ENCODE measurements around the gene CAP2. TPM values are rescaled to one million over a fixed set of nuclear protein-coding genes. Genes with fewer than 3 reads are reported as not detected.

Gene CAP2
- total and polyA plus RNA-seq, 9 of the 15 experiments (the other 6 are each of a cell fraction or from before 2014, with no cell fraction given): not detected

DNA sequence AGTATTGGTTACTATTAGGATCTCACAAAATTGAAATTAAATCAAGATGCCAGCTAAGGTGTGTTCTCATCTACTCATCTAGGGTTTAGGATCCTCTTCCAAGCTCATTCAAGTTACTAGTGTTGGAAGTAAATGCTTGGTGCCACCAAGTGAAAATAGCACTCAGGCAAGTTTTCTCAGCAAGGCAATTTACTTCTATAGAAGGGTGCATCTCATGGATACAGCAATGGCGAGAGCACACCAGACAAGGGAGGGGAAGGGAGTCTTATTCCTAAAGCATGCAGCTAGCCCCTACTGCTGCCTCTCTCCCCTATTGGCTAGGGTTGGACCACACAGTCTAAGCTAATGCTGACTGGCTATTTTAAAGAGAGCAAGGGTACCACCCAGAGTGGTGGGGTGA lies 183.7 kb downstream of the CAP2 start (continued):
- TF ChIP-seq, protein P1, sequence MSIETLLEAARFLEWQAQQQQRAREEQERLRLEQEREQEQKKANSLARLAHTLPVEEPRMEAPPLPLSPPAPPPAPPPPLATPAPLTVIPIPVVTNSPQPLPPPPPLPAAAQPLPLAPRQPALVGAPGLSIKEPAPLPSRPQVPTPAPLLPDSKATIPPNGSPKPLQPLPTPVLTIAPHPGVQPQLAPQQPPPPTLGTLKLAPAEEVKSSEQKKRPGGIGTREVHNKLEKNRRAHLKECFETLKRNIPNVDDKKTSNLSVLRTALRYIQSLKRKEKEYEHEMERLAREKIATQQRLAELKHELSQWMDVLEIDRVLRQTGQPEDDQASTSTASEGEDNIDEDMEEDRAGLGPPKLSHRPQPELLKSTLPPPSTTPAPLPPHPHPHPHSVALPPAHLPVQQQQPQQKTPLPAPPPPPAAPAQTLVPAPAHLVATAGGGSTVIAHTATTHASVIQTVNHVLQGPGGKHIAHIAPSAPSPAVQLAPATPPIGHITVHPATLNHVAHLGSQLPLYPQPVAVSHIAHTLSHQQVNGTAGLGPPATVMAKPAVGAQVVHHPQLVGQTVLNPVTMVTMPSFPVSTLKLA (conservative IDR thresholded peaks at IDR 0.05): no peak
- TF ChIP-seq NEUROD1 (IDR thresholded peaks at IDR 0.05; ENCODE audit: borderline replicate concordance, low read depth, low read length, partially characterized antibody) (no peak), ZNF75A (CRISPR knock-in tag; IDR thresholded peaks at IDR 0.05) (no peak), MYNN (IDR thresholded peaks at IDR 0.05) (no peak), MYNN (CRISPR knock-in tag; IDR thresholded peaks at IDR 0.05) (no peak), MIER1 (IDR thresholded peaks at IDR 0.05; ENCODE audit: low read depth) (no peak), NFIC (IDR thresholded peaks at IDR 0.05) (no peak), RFX1 (IDR thresholded peaks at IDR 0.05) (no peak), ETV6 (IDR thresholded peaks at IDR 0.05; ENCODE audit: borderline replicate concordance in 1 of 2, low read depth in 2 of 2, low read length in 1 of 2) (no peak), ETV6 (CRISPR knock-in tag; IDR thresholded peaks at IDR 0.05; ENCODE audit: borderline replicate concordance) (no peak), ZNF444 (CRISPR knock-in tag; IDR thresholded peaks at IDR 0.05) (no peak), TAL1 (IDR thresholded peaks at IDR 0.05) (no peak), NCOA2 (IDR thresholded peaks at IDR 0.05; ENCODE audit: partially characterized antibody in 2 of 2) (no peak), ARID2 (IDR thresholded peaks at IDR 0.05) (no peak), SMAD4 (CRISPR knock-in tag; conservative IDR thresholded peaks at IDR 0.05) (no peak), SRF (CRISPR knock-in tag; IDR thresholded peaks at IDR 0.05) (no peak), ZNF316 (IDR thresholded peaks at IDR 0.05) (0 out of 2 replicates have a peak, but pooled peaks have one; percentile 8), KDM5B (IDR thresholded peaks at IDR 0.05; ENCODE audit: insufficient replicate concordance, low read depth, low read length) (no peak), IRF2 (CRISPR knock-in tag; IDR thresholded peaks at IDR 0.05) (no peak), TRIM28 (IDR thresholded peaks at IDR 0.05) (peak; percentile 82), FIP1L1 (IDR thresholded peaks at IDR 0.05; ENCODE audit: low read depth, low read length, poor library complexity, severe bottlenecking) (no peak)
- TF ChIP-seq, protein P2, sequence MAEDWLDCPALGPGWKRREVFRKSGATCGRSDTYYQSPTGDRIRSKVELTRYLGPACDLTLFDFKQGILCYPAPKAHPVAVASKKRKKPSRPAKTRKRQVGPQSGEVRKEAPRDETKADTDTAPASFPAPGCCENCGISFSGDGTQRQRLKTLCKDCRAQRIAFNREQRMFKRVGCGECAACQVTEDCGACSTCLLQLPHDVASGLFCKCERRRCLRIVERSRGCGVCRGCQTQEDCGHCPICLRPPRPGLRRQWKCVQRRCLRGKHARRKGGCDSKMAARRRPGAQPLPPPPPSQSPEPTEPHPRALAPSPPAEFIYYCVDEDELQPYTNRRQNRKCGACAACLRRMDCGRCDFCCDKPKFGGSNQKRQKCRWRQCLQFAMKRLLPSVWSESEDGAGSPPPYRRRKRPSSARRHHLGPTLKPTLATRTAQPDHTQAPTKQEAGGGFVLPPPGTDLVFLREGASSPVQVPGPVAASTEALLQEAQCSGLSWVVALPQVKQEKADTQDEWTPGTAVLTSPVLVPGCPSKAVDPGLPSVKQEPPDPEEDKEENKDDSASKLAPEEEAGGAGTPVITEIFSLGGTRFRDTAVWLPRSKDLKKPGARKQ (CRISPR knock-in tag; IDR thresholded peaks at IDR 0.05): no peak
- TF ChIP-seq, protein P3, sequence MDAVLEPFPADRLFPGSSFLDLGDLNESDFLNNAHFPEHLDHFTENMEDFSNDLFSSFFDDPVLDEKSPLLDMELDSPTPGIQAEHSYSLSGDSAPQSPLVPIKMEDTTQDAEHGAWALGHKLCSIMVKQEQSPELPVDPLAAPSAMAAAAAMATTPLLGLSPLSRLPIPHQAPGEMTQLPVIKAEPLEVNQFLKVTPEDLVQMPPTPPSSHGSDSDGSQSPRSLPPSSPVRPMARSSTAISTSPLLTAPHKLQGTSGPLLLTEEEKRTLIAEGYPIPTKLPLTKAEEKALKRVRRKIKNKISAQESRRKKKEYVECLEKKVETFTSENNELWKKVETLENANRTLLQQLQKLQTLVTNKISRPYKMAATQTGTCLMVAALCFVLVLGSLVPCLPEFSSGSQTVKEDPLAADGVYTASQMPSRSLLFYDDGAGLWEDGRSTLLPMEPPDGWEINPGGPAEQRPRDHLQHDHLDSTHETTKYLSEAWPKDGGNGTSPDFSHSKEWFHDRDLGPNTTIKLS (IDR thresholded peaks at IDR 0.05; ENCODE audit: borderline replicate concordance, low read depth): no peak
- TF ChIP-seq, protein P4, sequence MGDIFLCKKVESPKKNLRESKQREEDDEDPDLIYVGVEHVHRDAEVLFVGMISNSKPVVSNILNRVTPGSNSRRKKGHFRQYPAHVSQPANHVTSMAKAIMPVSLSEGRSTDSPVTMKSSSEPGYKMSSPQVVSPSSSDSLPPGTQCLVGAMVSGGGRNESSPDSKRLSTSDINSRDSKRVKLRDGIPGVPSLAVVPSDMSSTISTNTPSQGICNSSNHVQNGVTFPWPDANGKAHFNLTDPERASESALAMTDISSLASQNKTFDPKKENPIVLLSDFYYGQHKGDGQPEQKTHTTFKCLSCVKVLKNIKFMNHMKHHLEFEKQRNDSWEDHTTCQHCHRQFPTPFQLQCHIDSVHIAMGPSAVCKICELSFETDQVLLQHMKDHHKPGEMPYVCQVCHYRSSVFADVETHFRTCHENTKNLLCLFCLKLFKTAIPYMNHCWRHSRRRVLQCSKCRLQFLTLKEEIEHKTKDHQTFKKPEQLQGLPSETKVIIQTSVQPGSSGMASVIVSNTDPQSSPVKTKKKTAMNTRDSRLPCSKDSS (IDR thresholded peaks at IDR 0.05; ENCODE audit: low read depth, partially characterized antibody): peak; percentile 80
